K562 (cell line): ENCODE data around the gene GPC2. TPM values are rescaled to one million over a fixed set of nuclear protein-coding genes. Genes with fewer than 3 reads are reported as not detected.

Experiments
- ATF1 ChIP-seq, 2 experiments: fragments of 450-650 bp in 1 of 2; IDR thresholded peaks; 2 replicates each; pipeline ENCODE4 v1.6.1; 2016; ENCODE audit warnings: missing compliant biosample characterization in 1 of 2, missing genetic modification characterization in 1 of 2
- CLOCK ChIP-seq: fragments of 250-450 bp; sonication (Bioruptor Pico); IDR thresholded peaks from 2 replicates; pipeline ENCODE4 v1.4.0; 2020; ENCODE audit warnings: mild to moderate bottlenecking, moderate library complexity, borderline replicate concordance
- FOXP4 ChIP-seq: sonication (generic); formaldehyde crosslinking; IDR thresholded peaks from 2 replicates; pipeline ENCODE4 v1.8.0; 2022; ENCODE audit warnings: mild to moderate bottlenecking, missing genetic modification reagents, borderline replicate concordance
- HEY1 ChIP-seq: fragments of 250-450 bp; sonication (Bioruptor Pico); IDR thresholded peaks from 2 replicates; pipeline ENCODE4 v1.5.0; 2020; ENCODE audit warnings: mild to moderate bottlenecking, moderate library complexity, borderline replicate concordance
- NCOA2 ChIP-seq, 2 experiments: fragments of 450-650 bp; IDR thresholded peaks; 2 replicates each; pipeline ENCODE4 v1.6.1; 2018; ENCODE audit warnings: mild to moderate bottlenecking in 2 of 2, moderate library complexity in 1 of 2; ENCODE audit not compliant: partially characterized antibody in 2 of 2
- TAF1 ChIP-seq: IDR thresholded peaks from 2 replicates; pipeline ENCODE4 v1.6.1; 2011; ENCODE audit warnings: mild to moderate bottlenecking, low read length, moderate library complexity; ENCODE audit not compliant: insufficient read depth, control insufficient read depth, severe bottlenecking; ENCODE audit errors: extremely low read depth
- THRAP3 ChIP-seq: fragments of 450-650 bp; IDR thresholded peaks from 2 replicates; pipeline ENCODE4 v1.6.1; 2016; ENCODE audit warnings: mild to moderate bottlenecking, inconsistent platforms, borderline replicate concordance
- ZNF408 ChIP-seq: fragments of 250-450 bp; sonication (Bioruptor Pico); IDR thresholded peaks from 2 replicates; pipeline ENCODE4 v1.4.0; 2020; ENCODE audit warnings: low read depth, mild to moderate bottlenecking, moderate library complexity
- polyA plus RNA-seq, 8 experiments: library from polyadenylated mRNA; depleted of rRNA in 4 of 8; stranded (reverse) in 5 of 8; unstranded in 3 of 8; fragments of >200 nt; fragmentation: Nextera tagmentation in 2 of 8; fragmentation: Illumina TruSeq in 1 of 8; extraction: Ambion mirVana in 2 of 8; extraction: Trizol in 1 of 8; gene quantifications; 2 replicates each; pipeline versions ENCODE4 v1.2.1 to v1.2.3, GENCODE V29; 2011 to 2014; ENCODE audit warnings: inconsistent platforms in 1 of 8, missing spikeins in 1 of 8
- total RNA-seq, 7 experiments: library from RNA; depleted of rRNA in 6 of 7; stranded (reverse); fragments of >200 nt in 6 of 7; fragmentation: Illumina TruSeq in 2 of 7; extraction: Trizol in 2 of 7; gene quantifications; 2 replicates each; pipeline versions ENCODE4 v1.2.1 to v1.2.3, GENCODE V29; 2011 to 2021; ENCODE audit warnings: low replicate concordance in 1 of 7
- TF ChIP-seq, protein P1 (sequence below): fragments of 250-450 bp; sonication (Bioruptor Pico); IDR thresholded peaks from 2 replicates; pipeline ENCODE4 v1.5.0; 2021
- TF ChIP-seq, protein P2 (sequence below): fragments of 450-650 bp; IDR thresholded peaks from 2 replicates; pipeline ENCODE4 v1.6.1; 2016; ENCODE audit warnings: low read depth

GPC2 gene
- total and polyA plus RNA-seq, 9 of the 15 experiments (the other 6 are each of a cell fraction or from before 2014, with no cell fraction given): 0.06 to 7.7 (median 1.4) TPM; not detected in 1

DNA sequence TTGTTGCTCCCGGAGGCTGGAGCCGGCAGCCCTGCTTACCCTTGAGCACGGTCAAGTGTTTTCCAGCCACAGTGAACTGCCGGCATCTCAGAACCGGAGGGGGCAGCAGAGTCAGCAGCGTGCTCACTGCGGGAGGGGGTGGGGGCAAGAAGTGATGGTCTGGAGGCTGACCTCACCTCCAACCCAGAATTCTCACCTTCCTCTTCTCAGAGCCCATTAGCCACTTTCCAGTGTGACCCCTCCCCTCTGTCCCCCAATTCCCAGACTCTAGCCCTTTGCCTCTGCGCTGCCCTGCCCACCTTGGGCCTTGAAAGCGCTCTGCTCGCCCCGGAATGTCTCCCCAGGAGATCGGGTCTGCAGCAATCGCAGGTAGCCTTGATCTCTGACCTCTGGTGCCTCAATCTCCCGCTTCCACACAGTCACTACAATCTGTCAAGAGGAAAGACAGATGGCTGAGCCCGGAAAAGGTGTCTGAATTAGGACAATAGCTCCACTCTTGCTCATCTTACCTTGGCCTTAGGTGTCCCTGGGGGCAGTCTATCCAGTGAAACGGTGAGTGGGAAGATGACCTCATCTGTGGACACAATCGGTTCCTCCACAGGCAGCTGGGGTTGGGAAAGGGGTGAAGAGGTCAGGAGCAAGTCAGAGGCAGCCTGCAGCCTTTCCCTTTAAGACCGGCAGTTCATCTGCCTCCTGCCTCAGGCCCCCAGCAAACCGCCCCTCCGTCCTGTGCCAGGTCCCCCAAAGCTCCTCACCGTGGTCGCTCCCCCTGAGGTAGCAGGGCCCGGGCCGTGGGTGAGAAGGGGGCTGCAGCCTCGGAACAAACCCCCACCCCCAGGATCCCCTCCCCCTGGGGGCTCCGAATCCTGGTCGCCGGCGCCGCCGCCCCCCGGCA, 19.6 kb downstream of the GPC2 start (continued):
- TF ChIP-seq CLOCK (CRISPR knock-in tag): no peak
- TF ChIP-seq TAF1: peak; percentile 42
- TF ChIP-seq, protein P1, sequence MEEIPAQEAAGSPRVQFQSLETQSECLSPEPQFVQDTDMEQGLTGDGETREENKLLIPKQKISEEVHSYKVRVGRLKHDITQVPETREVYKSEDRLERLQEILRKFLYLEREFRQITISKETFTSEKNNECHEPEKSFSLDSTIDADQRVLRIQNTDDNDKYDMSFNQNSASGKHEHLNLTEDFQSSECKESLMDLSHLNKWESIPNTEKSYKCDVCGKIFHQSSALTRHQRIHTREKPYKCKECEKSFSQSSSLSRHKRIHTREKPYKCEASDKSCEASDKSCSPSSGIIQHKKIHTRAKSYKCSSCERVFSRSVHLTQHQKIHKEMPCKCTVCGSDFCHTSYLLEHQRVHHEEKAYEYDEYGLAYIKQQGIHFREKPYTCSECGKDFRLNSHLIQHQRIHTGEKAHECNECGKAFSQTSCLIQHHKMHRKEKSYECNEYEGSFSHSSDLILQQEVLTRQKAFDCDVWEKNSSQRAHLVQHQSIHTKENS (CRISPR knock-in tag): no peak
- no peak for TF ChIP-seq ATF1 (CRISPR knock-in tag; IDR thresholded peaks at IDR 0.05)
- no peak for TF ChIP-seq ATF1 (tag; IDR thresholded peaks at IDR 0.05)
- TF ChIP-seq THRAP3: no peak
- no peak for TF ChIP-seq ZNF408 (CRISPR knock-in tag)
- TF ChIP-seq FOXP4 (CRISPR knock-in tag): peak; percentile 74; the same call in 1 of the 2 replicates
- TF ChIP-seq NCOA2 (IDR thresholded peaks at IDR 0.05; ENCODE audit: partially characterized antibody in 2 of 2): no peak
- no peak for TF ChIP-seq HEY1 (CRISPR knock-in tag)
- TF ChIP-seq, protein P2, sequence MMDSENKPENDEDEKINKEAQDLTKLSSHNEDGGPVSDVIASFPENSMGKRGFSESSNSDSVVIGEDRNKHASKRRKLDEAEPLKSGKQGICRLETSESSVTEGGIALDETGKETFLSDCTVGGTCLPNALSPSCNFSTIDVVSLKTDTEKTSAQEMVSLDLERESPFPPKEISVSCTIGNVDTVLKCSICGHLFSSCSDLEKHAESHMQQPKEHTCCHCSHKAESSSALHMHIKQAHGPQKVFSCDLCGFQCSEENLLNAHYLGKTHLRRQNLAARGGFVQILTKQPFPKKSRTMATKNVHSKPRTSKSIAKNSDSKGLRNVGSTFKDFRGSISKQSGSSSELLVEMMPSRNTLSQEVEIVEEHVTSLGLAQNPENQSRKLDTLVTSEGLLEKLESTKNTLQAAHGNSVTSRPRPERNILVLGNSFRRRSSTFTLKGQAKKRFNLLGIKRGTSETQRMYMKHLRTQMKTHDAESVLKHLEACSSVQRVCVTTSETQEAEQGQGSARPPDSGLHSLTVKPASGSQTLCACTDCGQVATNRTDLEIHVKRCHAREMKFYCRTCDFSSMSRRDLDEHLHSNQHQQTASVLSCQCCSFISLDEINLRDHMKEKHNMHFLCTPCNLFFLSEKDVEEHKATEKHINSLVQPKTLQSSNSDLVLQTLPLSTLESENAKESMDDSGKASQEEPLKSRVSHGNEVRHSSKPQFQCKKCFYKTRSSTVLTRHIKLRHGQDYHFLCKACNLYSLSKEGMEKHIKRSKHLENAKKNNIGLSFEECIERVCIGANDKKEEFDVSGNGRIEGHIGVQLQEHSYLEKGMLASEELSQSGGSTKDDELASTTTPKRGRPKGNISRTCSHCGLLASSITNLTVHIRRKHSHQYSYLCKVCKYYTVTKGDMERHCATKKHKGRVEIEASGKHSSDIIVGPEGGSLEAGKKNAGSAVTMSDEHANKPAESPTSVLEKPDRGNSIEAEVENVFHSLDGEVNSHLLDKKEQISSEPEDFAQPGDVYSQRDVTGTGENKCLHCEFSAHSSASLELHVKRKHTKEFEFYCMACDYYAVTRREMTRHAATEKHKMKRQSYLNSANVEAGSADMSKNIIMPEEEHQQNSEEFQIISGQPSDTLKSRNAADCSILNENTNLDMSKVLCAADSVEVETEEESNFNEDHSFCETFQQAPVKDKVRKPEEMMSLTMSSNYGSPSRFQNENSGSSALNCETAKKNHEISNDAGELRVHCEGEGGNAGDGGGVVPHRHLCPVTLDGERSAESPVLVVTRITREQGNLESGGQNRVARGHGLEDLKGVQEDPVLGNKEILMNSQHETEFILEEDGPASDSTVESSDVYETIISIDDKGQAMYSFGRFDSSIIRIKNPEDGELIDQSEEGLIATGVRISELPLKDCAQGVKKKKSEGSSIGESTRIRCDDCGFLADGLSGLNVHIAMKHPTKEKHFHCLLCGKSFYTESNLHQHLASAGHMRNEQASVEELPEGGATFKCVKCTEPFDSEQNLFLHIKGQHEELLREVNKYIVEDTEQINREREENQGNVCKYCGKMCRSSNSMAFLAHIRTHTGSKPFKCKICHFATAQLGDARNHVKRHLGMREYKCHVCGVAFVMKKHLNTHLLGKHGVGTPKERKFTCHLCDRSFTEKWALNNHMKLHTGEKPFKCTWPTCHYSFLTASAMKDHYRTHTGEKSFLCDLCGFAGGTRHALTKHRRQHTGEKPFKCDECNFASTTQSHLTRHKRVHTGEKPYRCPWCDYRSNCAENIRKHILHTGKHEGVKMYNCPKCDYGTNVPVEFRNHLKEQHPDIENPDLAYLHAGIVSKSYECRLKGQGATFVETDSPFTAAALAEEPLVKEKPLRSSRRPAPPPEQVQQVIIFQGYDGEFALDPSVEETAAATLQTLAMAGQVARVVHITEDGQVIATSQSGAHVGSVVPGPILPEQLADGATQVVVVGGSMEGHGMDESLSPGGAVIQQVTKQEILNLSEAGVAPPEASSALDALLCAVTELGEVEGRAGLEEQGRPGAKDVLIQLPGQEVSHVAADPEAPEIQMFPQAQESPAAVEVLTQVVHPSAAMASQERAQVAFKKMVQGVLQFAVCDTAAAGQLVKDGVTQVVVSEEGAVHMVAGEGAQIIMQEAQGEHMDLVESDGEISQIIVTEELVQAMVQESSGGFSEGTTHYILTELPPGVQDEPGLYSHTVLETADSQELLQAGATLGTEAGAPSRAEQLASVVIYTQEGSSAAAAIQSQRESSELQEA: no peak
